GM18508 (cell line): ENCODE data around the gene DUSP8.

ENCODE experiments used
- ATAC-seq: cut with Tn5 transposase; IDR thresholded peaks from one replicate; pipeline ENCODE4 v1.9.1; 2021; ENCODE audit warnings: moderate number of reproducible peaks; ENCODE audit not compliant: insufficient read depth, unreplicated experiment

Gene DUSP8

DNA sequence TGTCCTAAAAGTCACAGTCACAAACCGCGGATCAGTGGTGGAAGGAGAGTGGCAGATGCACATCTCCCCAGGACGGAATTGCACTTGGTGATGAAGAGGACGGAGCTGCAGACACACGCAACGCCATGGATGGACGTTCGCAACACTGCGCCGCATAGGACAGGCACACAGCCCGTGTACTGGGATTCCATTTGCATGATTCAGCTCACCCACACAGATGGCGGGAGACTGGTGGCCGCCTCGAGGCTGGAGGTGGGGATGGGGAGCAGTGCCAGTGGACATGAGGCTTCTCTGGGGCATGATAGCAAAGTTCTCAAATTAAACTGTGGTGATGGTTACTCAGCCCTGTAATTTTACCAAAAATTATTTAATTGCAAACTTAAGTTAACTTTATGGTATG, 37.4 kb downstream of the DUSP8 start:
- ATAC-seq, result no peak

DNA sequence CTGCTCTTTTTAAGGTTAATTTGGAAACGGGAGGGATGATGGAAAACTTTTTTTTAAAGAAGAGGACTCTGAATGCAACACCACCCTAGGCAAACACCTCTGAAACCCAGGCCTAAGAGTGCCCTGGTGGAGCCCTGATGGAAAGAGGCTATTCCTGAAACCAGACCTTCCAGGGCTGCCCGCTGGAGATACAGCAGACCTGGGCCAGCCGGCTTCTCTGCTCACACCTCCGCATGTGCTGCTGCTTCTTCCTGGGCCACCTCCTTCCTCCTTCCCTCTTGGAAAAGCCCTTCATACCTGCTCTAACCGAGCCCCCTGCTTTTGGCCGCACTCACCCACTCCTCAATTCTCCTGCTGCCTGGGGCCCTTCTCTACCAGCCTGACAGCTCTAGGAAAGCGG, 37.9 kb downstream of the DUSP8 start:
- no peak for ATAC-seq

DNA sequence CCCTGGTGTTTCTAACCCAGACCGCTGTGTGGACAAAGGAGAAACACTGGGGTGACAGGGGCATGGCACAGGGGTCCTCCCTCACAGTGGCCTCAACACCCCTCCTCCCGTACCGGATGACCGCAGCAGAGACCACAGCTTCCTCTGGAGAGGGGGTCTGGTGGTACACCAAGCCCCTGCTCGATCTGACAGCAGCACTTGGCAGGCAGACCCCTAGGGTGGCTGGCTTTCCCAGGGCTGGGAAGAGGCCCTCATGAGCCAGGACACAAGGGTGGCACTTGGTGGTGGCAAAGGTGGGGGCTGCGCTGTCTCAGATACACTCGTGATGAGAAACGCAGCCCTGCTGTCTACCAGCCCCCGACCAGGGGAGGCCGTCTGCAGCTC, 38.7 kb downstream of the DUSP8 start:
- no peak for ATAC-seq

DNA sequence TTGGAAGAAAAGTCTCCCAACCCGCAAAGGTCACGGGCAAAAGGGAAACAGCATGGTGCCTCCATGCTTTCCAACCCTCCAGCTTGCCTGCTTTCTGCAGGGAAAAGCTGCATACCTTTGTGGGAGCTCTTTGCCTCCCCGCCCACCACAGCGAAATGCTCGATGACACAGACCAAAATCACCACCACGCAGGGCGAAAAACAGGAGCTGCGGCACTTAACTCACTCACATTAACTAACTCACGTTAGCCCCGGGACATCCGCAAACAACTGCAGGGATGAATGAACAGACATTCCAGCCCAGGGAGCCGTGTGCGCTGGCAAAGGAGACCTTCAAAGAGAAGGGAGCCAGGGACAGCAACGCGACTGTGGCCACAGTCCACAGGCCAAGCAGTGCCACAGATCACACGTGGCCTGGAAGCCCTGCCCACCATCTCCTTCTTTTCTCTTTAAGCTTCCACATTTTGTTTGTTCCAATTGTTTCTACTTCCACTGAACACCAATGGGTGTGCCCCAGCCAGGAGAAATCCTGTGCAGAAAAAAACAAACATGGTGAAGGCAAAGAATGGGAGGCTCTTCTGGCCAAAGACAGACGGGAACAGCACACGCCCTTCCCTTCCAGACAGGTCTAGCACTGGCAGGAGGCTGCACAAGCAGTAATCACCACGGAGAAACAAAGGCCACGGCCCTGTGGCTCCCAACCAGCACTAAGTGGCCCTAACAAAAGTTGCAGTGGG, 39.3 kb downstream of the DUSP8 start:
- ATAC-seq, result no peak

DNA sequence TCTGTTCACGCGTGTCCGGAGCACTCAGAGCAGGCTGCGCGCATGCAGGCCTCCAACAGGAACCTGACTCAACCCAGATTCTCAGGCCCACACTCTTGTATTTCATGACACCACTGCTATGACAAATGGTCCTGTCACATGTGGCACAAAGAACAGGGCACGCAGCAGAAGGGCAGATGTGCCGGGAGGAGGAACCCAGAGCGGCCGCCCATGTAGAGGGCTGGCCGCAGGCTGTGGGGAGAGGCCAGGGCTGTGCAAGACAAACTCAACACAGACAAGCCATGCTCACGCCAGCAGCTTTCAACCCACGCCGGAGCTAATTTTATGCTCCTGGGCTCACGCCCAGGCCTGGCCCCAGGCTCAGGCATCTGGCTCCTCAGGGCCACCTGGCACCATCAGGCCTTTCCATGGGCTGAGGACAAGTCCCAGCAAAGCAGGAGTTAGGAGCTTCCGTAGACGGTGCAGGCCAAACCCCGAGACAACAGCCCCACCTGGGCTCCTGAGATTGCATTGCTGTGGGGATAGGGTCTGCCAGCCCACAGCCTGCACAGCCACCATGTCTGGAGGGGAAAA, 40.0 kb downstream of the DUSP8 start:
- no peak for ATAC-seq

DNA sequence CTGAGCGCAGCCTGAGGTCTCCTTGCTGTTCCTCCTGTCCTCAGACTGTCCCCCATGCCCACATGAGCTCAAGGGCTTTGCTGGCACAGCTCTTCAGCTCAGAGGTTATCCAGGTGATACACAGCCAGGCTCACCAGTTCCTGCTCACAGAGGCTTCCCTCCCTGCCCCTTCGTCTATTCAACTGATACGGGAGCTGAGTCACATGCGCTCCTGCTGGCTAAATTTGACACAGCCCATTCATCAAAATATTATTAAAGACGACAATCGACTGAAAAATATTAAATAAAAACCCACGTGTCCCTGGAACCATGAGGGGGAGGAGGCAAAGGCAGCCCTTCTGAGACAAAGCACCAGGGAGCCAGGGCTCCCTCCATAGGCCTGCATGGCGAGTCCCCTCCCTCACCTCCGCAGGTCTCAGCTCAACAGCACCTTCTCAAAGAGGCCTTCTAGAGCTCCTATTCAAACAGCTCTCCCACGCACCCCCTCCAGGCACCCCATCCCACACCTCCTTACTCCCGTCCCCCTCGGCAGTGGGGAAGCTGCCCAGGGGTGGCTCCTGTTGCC, 40.5 kb downstream of the DUSP8 start:
- no peak for ATAC-seq

DNA sequence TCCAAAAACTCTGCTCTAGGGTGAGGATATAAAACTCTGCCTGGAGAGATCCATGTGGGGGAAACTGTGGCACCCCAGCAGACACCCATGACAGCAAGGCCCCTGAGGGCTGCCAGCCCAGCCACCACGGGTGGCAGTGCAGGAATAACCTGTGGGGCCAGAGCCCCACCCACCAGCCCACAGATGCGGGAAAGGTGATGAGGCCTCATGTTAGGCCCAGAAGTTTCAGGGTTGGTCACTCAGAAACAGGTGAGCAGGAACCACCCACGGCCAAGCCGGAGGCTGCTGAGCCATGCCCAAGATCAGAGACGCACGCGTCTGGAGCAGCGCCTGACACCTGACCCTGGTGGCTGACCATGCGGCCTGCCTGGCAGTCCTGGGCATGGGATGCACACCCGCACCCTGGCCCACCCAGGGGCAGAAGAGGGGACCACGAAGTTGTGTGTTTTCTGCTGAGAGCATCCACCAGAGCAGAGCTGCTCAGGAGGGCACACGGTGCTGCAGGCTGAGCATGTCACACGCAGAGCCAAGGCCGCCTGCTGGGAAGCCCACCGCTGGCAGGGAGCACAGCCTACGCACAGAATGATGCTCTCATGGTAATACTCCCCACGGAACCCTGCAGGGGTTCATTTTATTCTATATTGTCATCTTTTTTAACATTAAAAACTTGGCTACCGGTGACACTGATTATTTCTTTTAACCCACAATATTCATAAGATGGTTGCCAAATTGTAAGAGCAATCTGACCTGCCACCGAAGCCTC, 41.2 kb downstream of the DUSP8 start:
- no peak for ATAC-seq

GRCh38 chr11:1529774-1530173, 42.3 kb downstream of the DUSP8 start:
- no peak for ATAC-seq

GRCh38 chr11:1529286-1529685, 42.8 kb downstream of the DUSP8 start:
- no peak for ATAC-seq

GRCh38 chr11:1528710-1529109, 43.4 kb downstream of the DUSP8 start:
- ATAC-seq, result no peak

- no peak for ATAC-seq
These were observed 45.3 kb downstream of the DUSP8 start for GRCh38 chr11:1526785-1527184.

- no peak for ATAC-seq
These were observed 48.3 kb downstream of the DUSP8 start for GRCh38 chr11:1523779-1524178.

GRCh38 chr11:1523077-1523476, 49.0 kb downstream of the DUSP8 start:
- ATAC-seq, result no peak

DNA sequence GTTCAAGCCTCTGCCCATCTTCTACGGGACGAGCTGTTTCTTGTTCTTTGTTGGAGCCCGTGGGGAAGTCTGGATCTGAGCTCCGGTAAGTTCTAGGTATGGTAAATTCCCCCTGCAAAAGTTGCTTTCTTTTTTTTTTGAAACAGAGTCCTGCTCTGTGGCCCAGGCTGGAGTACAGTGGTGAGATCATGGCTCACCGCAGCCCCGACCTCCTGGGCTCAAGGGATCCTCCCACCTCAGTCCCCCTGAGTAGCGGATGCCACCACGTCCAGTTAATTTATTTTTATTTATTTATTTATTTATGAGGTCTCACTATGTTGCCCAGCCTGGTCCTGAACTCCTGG, 50.0 kb downstream of the DUSP8 start:
- ATAC-seq, result no peak

DNA sequence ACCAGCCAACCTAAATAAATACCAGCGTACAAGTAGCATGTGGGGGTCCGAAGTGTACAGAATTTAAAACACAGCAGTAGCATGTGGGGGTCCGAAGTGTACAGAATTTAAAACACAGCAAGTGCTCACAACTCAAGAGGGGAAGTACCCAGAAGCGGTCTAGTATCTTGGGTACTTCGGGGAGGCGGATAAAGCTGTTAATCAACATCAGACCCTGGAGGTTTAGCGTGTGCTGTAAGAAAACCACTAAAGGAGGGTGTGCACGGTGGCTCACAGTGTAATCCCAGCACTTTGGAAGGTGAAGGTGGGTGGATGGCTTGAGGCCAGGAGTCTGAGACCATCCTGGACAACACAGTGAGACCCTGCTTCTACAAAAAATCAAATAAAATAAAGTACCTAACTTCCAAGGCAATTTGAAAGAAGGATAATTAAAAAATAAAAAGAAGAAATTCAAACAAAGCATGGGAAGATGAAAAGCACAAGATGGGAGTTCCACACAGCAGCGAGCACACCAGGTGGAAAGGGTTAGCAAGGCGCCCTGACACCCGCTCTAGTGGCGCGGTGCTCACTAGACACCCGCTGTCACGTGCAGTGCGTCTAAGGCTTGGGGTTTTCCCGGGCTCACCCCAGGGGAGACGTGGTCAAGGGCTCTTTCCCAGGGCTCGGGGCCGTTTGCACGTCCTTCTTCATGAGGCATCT, 50.5 kb downstream of the DUSP8 start:
- ATAC-seq, result peak; percentile 55

GRCh38 chr11:1520663-1521267, 51.3 kb downstream of the DUSP8 start:
- ATAC-seq, result no peak

DNA sequence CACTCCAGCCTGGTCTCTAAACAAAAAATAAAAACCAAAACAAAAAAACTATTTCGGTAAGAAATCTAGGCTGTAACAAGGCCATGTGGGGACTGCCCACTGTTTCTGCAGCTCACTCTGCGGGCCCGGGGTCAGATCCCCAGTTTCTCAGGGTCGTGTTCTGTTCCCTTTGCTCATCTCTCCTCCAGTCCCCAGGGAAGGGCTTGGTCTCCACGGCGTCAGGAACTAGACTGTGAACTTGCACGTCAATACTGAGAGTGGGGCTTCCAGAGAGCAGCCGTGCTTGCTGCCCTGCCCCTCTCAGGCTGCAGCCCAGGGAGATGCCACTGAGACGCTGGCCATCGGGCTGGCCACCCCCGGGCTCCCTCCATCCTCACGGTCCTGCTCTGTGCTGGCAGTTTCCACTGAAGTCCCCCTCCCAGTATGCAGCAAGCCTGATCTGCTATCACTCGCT, 51.8 kb downstream of the DUSP8 start:
- ATAC-seq, result no peak

DNA sequence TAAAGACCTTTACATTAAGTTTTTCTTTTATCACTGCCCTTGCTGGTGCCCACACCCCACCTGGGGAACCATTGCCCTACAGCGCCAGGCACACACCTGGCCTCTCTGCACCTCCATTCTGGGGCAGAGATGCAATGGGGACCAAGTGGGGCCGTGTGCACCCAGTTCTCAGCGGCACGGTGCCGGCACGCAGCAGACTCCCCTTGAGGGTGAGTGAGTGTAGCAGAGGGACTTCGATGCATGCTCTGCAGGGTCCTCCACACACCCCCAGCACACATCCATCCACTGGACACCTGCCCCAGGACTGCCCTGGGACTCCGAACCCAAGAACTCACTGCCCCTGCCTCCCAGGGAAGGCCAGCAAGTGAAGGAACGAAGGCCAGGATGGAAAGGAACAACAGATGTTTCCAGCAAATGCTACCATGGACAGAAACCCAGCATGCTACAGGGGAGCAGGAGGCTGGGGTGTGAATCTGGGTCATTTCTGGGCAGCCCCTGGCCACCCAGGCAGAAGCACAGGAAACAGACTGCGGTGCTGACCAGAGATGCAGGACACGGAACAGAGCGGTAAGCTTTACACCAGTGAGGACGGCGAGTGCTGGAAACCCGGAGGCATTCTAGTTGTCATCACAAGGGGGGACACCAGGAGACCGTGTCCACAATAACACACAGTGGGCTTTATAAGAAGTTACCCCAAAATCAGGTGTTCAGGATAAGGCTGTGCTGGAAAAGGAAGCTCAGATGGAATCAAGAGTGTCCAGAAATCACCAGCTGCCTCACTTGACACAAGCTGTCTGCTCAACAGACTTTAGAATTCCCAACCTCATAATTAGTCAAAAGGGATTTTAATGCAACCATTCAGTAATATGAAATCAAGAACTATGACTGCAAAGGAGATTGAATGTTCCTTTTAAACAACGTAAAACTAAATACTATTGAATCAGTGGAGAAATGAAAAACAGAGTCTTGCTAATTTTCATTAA, 52.8 kb downstream of the DUSP8 start:
- no peak for ATAC-seq

DNA sequence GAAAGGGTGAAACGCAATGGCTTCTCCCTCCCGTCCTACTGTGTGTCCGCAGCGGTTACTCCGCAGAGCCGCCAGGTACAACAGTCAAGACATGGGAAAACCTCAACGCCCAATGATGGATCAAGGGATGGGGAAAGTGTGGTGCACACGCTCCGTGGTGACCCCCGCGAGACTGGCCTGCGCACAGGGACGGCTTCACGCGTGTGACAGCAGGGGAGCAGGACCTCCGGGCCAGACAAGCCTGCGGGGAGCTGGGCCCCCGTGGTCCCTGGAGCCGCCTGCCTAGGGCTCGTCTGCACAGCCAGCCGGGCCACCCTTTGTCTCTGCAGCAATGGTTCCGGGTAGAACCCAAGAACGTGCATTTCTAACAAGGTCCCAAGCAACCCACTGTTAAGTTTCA, 53.8 kb downstream of the DUSP8 start:
- ATAC-seq, result no peak
